Stimulated activated CD4-positive, alpha-beta T cell treated with anti-CD3 and anti-CD28 coated beads, Interleukin-1b, Interleukin-23, amount 100 ng/mL, for 4 hours (primary cell): ENCODE data around the gene FZD4.
"Not testable (repeated sequence)": the region's sequence is repeated elsewhere in the genome, so short reads cannot be mapped to it uniquely, and the experiment has no call there.

Experiments used
- DNase-seq, 2 donors: peaks; one replicate each; pipeline ENCODE4 v3.0.0-alpha.2; 2020; ENCODE audit warnings: low read depth in 2 of 2

Gene FZD4

DNA sequence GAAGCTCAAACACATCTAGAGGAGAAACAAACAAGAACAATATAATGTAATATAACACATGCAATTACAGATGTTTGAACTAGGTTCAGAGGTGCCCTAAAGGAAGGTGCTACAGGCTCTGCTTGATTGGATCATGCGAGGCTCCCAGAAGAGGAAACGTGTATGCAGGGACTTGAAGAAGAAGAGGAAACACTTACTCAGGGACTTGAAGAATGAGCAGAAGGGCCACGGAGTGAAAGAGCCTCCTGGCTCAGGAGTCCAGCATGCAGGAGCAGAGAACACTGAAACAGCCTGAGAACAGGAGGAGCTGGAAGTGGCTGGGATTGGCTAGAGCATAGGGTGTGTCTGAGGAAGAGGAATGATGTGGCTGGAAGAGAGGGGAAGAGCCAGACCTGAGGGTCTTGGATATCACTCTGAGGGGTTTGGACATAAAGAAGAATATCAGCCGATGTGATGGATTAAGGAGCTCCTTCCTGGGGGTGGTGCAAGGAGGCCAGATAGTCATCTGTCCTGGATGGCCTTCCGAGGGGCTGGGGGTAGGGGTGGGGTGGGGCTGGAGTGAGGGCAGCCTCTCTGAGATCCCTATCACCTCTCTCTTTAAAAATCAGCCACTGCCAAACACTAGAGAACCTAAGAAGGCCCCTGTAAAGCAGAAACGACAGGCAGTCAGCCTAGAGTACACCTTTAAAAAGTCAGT, 16.8 kb downstream of the FZD4 start:
- no peak for DNase-seq

DNA sequence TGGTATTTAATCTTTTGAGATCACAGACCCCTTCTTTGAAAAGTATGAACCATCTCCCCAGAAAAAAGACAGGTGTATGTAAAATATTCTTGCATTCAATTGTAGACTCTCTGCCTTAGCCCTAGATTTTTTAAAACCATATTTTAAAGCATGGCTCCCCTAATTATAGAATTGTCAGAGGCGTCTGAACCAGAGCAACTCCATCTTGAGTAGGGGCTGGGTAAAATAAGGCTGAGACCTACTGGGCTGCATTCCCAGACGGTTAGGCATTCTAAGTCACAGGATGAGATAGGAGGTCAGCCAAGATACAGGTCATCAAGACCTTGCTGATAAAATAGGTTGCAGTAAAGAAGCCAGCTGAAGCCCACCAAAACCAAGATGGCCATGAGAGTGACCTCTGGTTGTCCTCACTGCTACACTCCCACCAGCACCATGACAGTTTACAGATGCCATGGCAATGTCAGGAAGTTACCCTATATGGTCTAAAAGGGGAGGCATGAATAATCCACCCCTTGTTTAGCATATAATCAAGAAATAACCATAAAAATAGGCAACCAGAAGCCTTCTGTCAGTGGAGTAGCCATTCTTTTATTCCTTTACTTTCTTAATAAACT, 17.9 kb downstream of the FZD4 start:
- DNase-seq: not testable (repeated sequence)

DNA sequence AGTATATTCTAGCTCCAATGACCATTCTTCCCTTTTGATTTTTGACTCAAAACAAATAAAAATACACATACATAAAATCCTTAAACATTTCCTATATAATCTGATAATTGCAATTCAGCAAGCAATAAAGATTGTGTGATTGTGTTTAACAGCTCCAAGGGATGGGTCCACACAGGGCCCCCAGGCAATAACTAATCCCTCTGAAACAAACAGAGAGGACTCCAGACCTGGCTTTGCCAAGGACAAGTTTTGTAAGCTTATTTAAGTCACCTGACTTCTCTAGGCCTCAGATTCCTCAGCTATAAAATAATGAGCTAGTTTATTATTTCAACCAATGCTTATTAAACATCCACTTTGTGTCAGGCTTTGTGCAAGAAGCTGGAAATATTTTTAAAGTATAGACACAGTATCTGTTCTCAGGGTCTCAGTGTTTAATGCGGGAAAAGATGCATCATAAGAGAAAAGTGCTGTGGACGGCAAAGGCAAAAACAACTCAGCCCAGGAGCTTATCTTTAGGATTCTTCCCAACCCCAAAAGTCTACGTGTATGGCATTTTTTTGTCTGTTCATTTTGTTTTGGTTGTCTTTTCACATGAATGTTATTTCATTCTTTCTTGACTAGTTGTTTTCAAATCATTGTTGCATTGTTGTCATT, 20.1 kb downstream of the FZD4 start:
- no peak for DNase-seq

DNA sequence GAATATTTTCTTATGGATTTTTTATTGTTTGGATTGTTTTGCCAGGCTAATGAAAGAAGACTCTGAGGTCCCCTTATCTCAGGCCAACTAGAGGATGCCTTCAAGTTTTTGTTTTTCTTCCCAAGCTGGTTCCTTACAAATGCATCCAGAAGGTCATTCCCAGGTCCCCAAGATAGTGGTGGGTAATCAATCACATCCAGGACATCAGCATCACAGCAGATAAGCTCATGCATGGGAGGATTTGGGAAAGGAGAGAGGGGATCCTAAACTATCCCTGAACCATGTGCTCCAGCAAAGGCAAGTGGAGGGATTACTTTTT, 20.7 kb downstream of the FZD4 start:
- DNase-seq: no peak

DNA sequence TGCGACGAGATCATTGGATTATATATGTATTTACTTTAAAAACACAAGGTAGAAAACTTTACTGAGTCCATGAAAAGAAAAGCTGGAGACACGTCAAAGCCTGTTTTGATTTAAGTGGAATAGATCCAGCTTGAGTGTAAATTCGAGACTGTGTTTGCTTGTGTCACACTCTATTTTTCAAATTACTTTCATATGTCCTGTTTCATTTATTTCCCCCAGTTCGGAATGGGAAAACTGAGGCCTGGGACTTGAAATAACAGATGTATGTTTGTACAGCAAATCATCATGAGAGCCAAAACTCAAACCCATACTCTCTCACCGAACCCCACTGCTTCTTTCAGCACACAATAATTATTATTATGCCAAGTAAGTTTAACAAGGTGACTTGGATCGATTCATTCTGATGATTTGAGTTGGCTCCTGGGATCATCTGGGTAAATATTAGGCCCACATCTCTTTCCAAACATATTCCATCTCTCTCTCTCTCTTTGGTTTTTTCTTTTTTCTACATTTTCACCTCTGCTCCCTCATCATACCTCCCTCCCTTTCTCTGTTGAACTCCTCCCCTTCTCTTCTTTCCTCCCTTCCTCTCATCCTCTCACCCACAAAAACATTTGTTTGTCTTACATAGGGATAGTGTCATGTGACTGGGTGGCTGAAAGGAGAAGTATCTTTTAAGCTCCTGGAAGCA, 21.2 kb downstream of the FZD4 start:
- DNase-seq: no peak

DNA sequence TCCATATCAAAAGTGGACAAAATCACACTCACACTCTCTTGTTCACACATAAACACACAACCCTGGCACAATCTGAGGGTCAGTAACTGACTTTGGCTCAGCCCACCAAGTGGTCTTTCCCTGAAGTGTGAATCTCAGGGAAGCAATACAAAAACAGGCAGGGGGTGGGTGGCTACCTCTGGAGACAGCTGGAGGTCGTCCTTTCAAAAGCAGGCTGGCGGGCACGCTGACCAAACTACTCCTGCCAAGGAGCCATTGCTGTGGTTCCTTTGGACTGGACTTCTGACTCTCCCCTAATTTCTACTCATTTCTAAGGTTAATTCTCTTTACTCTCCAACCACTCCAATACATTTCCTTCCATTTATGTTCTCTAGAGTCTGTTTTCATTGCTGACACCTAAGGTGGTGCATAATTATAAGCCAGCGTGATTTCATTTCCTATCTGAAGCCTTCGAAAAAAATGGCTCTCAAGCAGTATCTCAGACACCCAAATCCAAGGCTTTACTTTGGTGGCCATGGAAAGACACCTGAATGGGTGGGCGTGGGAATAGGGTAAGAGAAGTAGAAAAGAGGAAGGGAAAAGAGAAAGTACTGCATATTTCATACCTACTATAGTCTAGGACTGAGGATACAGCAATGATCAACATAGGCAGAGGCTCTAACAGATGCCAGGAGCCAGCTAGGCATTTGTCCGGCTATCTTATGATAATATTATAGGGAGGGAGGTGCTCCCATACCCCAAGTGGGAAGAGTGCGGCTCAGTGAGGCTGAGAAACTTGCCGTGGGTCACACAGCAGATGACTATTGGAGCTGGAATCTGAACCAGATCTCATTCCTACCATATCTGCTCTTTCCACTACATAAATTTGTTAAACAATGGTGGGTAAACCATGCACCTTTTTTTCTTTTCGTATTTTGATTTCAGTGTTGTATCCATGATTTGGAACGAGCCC, 22.0 kb downstream of the FZD4 start:
- DNase-seq: no peak

DNA sequence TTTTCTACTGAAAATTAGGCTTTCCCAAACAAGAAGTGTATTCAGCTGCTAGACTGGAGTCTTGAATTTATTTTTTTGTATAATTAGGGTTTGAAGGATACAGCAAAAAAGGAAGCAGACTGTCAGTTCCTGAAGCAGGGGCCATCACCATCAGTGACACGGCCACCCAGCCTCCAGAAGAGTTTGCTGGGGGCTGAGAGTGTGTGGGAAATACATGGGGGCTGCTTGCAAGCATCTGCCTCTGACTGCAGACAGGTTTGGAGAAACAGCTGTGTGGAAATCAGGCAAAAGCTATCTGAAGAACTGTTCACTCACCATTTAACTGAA, 23.0 kb downstream of the FZD4 start:
- no peak for DNase-seq

DNA sequence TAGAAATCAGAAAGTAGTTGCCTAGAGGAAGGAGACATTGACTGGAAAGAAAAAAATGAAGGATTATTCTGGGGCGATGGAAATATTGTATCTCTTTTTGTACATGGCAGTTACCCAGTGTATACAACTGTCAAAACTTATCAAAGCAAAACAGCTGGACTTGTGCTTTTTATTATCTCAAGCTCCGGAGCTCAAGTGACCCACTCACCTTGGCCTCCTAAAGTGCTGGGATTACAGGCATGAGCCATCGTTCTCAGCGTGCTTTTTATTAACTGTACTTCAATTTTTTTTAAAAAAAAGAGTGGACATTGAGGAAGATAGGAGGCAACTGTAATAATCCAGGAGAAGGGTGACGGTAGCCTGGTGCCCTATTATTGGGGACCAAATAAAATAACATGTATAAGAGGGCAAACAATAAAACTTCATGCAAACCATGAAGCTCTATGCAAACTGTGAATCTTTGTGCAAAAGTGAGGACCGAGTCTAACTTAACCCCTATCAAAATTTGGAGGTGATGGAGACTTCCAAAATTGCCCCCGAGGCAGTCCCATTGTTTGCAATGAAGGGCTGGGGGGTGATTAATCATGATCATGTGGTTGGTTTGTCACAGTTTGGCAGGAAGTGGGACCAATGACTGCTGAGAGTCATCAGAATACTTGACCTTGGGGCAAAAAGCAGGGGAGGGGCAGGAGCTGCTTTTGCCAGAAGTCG, 23.5 kb downstream of the FZD4 start:
- DNase-seq: no peak

DNA sequence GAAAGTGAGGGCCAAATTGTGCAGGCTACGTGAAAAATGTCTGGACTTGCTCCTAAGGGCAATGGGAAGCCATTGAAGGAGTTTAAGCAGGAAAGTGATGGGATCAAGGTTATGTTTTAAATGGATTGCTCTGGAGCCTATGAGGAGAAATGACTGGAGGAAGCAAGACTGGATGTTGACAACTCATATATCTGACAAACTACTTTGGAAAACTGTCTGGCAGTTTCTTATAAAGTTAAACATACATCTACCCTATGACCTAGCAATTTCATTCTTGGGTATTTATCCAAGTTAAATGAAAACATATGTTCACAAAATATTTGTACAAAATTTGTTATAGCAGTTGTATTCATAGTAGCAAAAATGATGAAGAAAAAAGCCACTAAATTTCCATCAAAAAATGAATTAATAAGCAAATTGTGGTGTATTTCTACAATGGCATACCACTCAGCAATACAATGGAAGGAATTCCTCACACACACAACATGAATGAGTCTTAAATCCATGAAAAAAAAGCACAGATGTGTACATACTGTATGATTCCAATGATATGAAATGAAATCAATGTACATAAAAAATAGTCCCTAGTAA, 24.1 kb downstream of the FZD4 start:
- DNase-seq: no peak

DNA sequence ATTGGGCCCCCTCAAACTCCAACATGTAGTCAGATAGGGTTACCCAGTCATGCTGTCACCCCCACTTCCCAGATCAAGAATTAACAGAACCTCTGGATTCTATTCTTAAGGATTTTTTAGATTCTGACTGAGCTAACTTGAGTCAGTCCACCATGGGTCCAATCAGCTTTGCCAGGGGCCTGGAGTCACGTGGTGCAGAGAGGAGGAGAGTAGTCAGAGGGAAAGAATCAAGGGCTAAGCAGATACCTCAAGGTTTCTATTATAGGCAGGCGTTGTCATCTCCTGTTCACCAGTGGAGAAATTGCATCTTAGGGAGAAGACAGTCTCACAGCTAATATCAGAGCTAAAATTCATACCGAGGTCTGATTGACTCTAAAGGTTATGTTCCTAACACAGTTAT, 28.2 kb downstream of the FZD4 start:
- DNase-seq: no peak

DNA sequence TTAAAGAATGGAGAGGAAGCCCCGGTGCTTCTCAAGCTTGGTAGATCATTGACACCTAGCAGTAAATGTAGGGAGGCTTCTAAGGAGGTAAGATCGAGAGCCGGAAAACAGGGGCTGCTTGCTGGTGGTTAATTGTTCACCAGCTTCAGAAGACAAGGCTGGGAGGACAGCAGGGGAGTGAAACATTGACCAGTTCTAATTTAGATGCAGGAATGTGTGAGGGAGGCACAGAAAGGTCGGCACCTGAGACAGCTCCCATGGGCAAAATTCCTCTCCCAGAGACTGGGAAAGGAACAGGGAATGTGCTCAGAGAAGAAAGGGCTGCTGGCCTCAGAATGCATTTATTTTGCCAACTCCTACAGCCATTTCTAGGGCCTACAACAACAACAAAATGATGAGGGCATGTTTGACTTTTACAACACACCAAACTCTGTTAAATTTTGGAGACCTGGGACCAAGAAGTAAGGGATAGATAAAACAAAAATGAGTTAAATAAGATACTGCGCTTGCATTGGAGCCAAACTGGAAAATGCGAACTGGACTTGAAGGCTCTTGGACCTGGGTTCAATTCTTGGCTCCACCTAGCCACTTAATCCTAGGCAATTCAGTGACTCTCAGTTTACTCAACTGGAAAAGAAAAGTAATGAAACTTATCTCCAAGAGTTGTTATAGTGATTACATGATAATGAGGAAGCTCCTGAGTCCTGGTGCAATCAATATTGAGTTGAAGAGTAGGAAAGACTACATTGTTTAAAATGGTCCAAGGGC, 31.0 kb downstream of the FZD4 start:
- DNase-seq: no peak

DNA sequence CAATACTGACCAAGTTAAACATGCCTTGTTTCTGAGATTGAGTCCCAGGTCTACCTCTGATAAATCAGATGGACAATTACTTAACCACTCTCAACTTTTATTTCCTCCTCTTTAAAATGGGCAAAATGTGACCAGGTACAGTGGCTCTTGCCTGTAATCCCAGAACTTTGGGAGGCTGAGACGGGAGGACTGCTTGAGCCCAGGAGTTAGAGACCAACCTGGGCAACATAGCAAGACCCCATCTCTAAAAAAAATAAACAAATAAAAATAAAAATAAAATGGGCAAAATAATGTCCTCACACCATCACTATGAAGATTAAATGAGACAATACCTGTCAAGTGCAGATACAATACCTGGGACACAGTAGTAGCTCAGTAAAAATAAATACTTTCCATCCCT, 33.0 kb downstream of the FZD4 start:
- DNase-seq: no peak

DNA sequence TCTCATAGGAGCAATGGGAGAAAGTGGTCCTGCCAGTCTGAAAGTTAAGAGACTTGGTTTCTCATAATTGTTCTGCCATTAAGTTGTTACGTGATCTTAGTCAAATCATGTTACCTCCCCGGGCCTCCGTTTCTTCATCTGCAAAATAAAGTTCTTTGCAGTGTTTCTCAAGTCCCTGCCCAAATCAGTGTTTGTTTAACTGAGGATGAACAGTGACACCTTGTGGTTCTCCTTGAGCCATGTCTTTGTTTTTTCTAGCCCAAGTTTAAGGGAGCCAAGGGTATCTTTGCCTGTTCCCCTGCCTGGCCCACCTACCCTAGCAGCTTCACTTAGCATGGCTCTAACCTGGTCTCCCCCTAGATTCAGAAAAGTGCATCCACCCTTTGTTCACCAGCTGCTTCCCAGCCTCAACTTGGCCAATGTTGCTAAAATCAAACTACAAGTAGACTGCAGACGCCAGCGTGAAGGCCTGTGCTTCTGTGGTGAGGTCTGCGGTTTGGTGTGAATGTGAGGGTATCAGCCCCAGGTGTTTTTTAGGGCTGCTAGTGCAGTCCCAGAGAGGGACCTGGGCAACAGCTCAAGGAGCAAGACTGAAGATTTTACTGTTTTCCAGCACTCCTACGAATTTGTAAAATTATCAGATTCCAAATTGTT, 35.5 kb downstream of the FZD4 start:
- DNase-seq: no peak

DNA sequence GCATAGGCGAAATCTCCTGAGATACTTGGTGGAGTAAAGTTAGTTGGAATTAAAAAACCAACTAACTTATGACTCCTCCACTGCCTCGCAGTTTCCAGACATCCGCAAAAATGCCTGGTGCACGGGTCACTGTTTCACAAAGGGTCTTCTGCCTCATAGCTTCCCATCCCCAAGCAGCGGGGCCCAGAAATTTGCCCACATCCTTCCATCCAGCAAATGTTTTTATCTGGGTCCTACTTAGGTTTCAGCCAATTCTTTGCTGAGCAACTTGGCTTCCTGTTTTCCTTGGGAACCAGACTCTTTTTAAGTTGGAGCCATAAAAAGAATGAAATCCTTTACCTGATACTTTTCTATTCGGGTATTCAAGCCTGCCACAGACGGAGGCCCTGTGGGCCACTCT, 36.2 kb downstream of the FZD4 start:
- no peak for DNase-seq

DNA sequence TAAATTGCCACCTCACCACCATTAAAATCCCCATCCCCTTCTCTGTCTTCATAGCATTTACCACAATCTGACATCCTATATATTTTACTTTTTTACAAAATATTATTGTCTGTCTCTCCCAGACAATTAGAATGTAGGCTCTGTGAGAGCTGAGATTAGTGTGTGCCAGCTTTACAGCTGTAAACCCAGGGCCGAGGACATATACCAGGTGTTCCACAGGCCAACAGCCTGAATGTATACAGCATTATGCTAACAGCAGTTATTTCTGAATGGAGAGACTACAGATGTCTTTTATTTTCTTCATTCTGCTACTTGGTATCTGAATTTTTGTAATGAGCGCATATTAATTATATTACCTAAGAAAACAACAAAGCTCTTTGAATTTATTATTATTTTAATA, 36.7 kb downstream of the FZD4 start:
- DNase-seq: no peak

DNA sequence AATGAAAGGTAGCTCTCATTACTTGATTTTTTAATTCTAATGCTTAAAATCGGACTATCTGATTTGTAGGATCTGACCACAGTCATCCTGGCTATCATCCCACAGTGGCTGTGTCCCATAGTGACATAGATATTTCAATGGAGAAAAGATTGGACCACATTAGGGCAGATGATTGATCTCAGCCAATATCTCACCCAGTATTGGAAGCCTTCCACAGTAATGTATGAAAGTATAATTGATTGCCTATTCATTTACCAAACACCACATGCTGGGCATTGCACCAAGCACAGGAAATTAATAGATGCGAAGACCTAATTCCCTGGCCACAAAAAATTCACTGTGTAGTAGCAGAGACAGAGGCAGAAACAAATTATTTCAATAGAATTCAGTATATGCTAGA, 37.6 kb downstream of the FZD4 start:
- no peak for DNase-seq

DNA sequence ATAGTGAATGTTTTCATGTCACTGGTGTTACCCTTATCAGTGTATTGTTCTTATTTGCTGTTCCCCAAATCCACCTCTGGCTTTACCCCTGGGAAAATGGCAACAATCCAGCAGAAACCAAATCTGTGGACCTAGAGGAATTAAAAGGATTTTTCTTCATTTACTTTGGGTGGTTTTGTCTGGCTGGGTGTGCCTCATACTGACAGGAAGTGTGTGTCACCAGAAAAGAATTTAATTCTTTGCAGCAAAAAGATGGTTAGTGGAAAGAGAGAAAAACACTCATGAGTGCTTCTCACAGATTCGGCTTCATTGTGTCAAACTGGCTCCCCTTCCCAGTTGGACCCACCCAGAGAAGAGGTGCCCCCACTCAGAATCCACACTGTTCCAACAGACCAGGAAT, 38.9 kb downstream of the FZD4 start:
- no peak for DNase-seq

DNA sequence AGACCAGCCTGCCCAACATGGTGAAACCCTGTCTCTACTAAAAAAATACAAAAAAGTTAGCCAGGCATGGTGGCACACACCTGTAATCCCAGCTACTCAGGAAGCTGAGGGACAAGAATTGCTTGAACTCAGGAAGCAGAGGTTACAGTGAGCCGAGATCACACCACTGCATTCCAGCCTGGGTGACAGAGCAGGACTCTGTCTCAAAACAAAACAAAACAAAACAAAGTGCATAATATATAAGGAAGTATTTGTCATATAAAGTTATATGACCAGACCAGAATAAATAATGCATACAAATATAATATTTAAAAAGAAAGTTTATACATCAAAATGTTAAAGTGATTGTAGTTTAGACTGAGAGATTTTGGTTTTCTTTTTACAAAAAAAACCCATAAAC, 39.3 kb downstream of the FZD4 start:
- not testable (repeated sequence) for DNase-seq

DNA sequence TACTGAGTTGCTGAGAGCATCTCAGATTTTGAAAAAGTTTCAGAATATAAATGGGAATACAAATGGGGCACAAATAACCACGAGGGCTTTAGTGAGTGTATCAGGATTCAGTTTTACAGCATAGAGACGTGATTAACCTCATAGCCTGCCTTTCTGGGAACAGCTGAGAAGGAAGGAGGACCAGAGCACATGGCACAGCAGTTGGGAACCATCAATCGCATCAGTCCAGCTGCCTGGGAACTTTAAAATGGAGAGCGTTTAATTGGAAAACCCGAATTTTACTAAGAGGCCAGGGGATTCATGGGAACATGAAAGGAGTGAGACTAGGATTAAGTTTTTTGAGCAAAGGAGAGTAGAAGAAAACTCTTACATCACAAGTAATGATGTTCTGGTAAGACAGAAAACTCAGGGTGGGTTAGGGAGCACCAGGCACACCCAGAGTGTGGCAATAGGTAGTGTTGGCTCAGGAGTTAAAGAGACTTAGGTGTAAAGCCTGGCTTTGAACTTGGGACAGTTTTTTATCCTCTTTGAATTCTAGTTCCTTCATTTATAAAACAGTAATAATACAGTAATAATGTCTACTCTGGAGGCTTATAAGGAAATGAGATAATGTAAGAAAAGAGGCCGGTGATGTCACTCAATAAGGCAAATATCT, 40.2 kb downstream of the FZD4 start:
- DNase-seq: no peak
